Neural progenitor cell (in vitro differentiated cells): ENCODE data around the gene WWOX. TPM values are rescaled to one million over a fixed set of nuclear protein-coding genes. Genes with fewer than 3 reads are reported as not detected.

Experiments used
- DNase-seq: peaks from one replicate; pipeline ENCODE4 v3.0.0-alpha.2; 2016; ENCODE audit warnings: low spot score
- H2AFZ ChIP-seq: fragments of 200-600 bp; sonication (generic); replicated peaks from 2 replicates; pipeline ENCODE4 v1.6.1; 2016; ENCODE audit warnings: antibody characterized with exemption
- H3F3A ChIP-seq: fragments of 200-600 bp; sonication (generic); 2 replicates; pipeline ENCODE4 v1.6.1; 2016; ENCODE audit warnings: antibody characterized with exemption, low read depth
- H3K27ac ChIP-seq: fragments of 200-600 bp; sonication (generic); 2 replicates; pipeline ENCODE4 v1.5.1; 2016; ENCODE audit warnings: mild to moderate bottlenecking
- H3K27me3 ChIP-seq: fragments of 200-600 bp; sonication (generic); 2 replicates; pipeline ENCODE4 v1.6.1; 2016; ENCODE audit warnings: mild to moderate bottlenecking, moderate library complexity
- H3K36me3 ChIP-seq: fragments of 200-600 bp; sonication (generic); 2 replicates; pipeline ENCODE4 v1.5.1; 2016
- H3K4me1 ChIP-seq: fragments of 200-600 bp; sonication (generic); 2 replicates; pipeline ENCODE4 v1.6.1; 2016; ENCODE audit warnings: mixed run types
- H3K4me2 ChIP-seq: fragments of 200-600 bp; sonication (generic); 2 replicates; pipeline ENCODE4 v1.6.1; 2016
- H3K4me3 ChIP-seq: fragments of 200-600 bp; sonication (generic); 2 replicates; pipeline ENCODE4 v1.5.1; 2016
- H3K79me2 ChIP-seq: fragments of 200-600 bp; sonication (generic); 2 replicates; pipeline ENCODE4 v1.6.1; 2016; ENCODE audit warnings: low read depth
- H3K9ac ChIP-seq: fragments of 200-600 bp; sonication (generic); 2 replicates; pipeline ENCODE4 v1.6.1; 2016
- H3K9me3 ChIP-seq: fragments of 200-600 bp; sonication (generic); 2 replicates; pipeline ENCODE4 v1.5.1; 2016; ENCODE audit warnings: low read depth
- H4K20me1 ChIP-seq: fragments of 200-600 bp; sonication (generic); 2 replicates; pipeline ENCODE4 v1.6.1; 2016; ENCODE audit warnings: low read depth
- H3K27ac Mint-ChIP-seq: 3 replicates; pipeline ENCODE4 v1.8.0; 2021; ENCODE audit warnings: mixed read lengths
- H3K27me3 Mint-ChIP-seq: 2 replicates; pipeline ENCODE4 v1.8.0; 2022; ENCODE audit warnings: low read depth, mild to moderate bottlenecking, inconsistent platforms, moderate library complexity, mixed read lengths; ENCODE audit not compliant: insufficient read depth
- H3K36me3 Mint-ChIP-seq: 3 replicates; pipeline ENCODE4 v1.8.0; 2021; ENCODE audit warnings: mixed read lengths
- H3K4me1 Mint-ChIP-seq: 3 replicates; pipeline ENCODE4 v1.8.0; 2021; ENCODE audit warnings: mixed read lengths
- H3K4me3 Mint-ChIP-seq: 3 replicates; pipeline ENCODE4 v1.8.0; 2021; ENCODE audit warnings: mild to moderate bottlenecking, moderate library complexity, mixed read lengths
- H3K9me3 Mint-ChIP-seq: 3 replicates; pipeline ENCODE4 v1.8.0; 2020; ENCODE audit warnings: mixed read lengths
- CTCF ChIP-seq: fragments of 200-600 bp; sonication (generic); IDR thresholded peaks from 2 replicates; pipeline ENCODE4 v1.5.1; 2017; ENCODE audit warnings: antibody characterized with exemption, mild to moderate bottlenecking
- EZH2 ChIP-seq: fragments of 200-600 bp; sonication (generic); IDR thresholded peaks from 2 replicates; pipeline ENCODE4 v1.6.1; 2017; ENCODE audit warnings: antibody characterized with exemption, mild to moderate bottlenecking, moderate library complexity
- EZH2phosphoT487 ChIP-seq: fragments of 200-600 bp; sonication (generic); IDR thresholded peaks from 2 replicates; pipeline ENCODE4 v1.6.1; 2017; ENCODE audit warnings: antibody characterized with exemption
- total RNA-seq: library from RNA; depleted of rRNA; stranded (reverse); fragments of >200 nt; gene quantifications from 2 replicates; pipeline ENCODE4 v1.2.3, GENCODE V29; 2015; ENCODE audit warnings: low replicate concordance

WWOX gene
- total RNA-seq, 1 donor from 2014 or later: 63.7 TPM

- H3K4me1 Mint-ChIP-seq: peaks cover 16% of the 10 kb centered on the region
- H3K9me3 Mint-ChIP-seq: no peaks in the 10 kb centered on the region
- Histone ChIP-seq H3K27me3 (no peaks in the 10 kb centered on the region), H3K4me1 (peaks cover 11% of the 10 kb centered on the region), H3K36me3 (no peaks in the 10 kb centered on the region), H3K4me2 (no peak overlapping the region), H3K27ac (no peak overlapping the region), H3K79me2 (no peaks in the 10 kb centered on the region), H3F3A (no peaks in the 10 kb centered on the region), H3K4me3 (no peak overlapping the region), H4K20me1 (no peaks in the 10 kb centered on the region), H3K9me3 (no peaks in the 10 kb centered on the region), H3K9ac (no peak overlapping the region), H2AFZ (no peak overlapping the region)
- no peak for TF ChIP-seq CTCF
- no peak for TF ChIP-seq EZH2phosphoT487
- no peak for TF ChIP-seq EZH2
- no peaks in the 10 kb centered on the region for H3K36me3 Mint-ChIP-seq
- no peak for DNase-seq
- no peak overlapping the region for H3K27ac Mint-ChIP-seq
- no peak overlapping the region for H3K4me3 Mint-ChIP-seq
- H3K27me3 Mint-ChIP-seq: no peaks in the 10 kb centered on the region
These were observed 347.6 kb downstream of the WWOX start for GRCh38 chr16:78446992-78447563.

- Histone ChIP-seq H3K4me1 (peaks cover 2% of the 10 kb centered on the region), H3K79me2 (no peaks in the 10 kb centered on the region), H3K27me3 (no peaks in the 10 kb centered on the region), H3F3A (no peaks in the 10 kb centered on the region), H3K9ac (no peak overlapping the region), H3K4me3 (no peak overlapping the region), H3K36me3 (no peaks in the 10 kb centered on the region), H2AFZ (no peak overlapping the region), H4K20me1 (no peaks in the 10 kb centered on the region), H3K4me2 (no peak overlapping the region), H3K27ac (no peak overlapping the region), H3K9me3 (no peaks in the 10 kb centered on the region)
- Mint-ChIP-seq H3K27ac (no peak overlapping the region), H3K27me3 (no peaks in the 10 kb centered on the region), H3K4me3 (no peak overlapping the region), H3K4me1 (peaks cover 9% of the 10 kb centered on the region), H3K36me3 (no peaks in the 10 kb centered on the region), H3K9me3 (no peaks in the 10 kb centered on the region)
- DNase-seq: no peak
- no peak for TF ChIP-seq EZH2phosphoT487
- TF ChIP-seq CTCF: no peak
- TF ChIP-seq EZH2: no peak
These were observed 349.3 kb downstream of the WWOX start for GRCh38 chr16:78448658-78449271.

- H3K4me2 ChIP-seq: no peak overlapping the region
- Mint-ChIP-seq H3K36me3 (no peaks in the 10 kb centered on the region), H3K4me1 (peaks cover 8% of the 10 kb centered on the region), H3K4me3 (no peak overlapping the region), H3K9me3 (no peaks in the 10 kb centered on the region), H3K27ac (no peak overlapping the region), H3K27me3 (peaks cover 2% of the 10 kb centered on the region)
- H3K36me3 ChIP-seq: no peaks in the 10 kb centered on the region
- no peaks in the 10 kb centered on the region for H3F3A ChIP-seq
- TF ChIP-seq EZH2phosphoT487 (no peak), CTCF (no peak), EZH2 (no peak)
- H3K79me2 ChIP-seq: no peaks in the 10 kb centered on the region
- H3K27ac ChIP-seq: no peak overlapping the region
- no peaks in the 10 kb centered on the region for H3K4me1 ChIP-seq
- no peaks in the 10 kb centered on the region for H4K20me1 ChIP-seq
- no peak overlapping the region for H2AFZ ChIP-seq
- no peaks in the 10 kb centered on the region for H3K27me3 ChIP-seq
- no peak overlapping the region for H3K4me3 ChIP-seq
- H3K9me3 ChIP-seq: no peaks in the 10 kb centered on the region
- DNase-seq: no peak
- H3K9ac ChIP-seq: no peak overlapping the region
These were observed 350.8 kb downstream of the WWOX start for GRCh38 chr16:78450255-78450654.
